K562 (cell line): ENCODE measurements around the gene NME9. TPM values are rescaled to one million over a fixed set of nuclear protein-coding genes. Genes with fewer than 3 reads are reported as not detected.

Experiments
- ATAC-seq: fragments of 200-7000 bp; cut with Tn5 transposase; 3 replicates; pipeline ENCODE4 v1.9.1; 2020; ENCODE audit warnings: moderate library complexity
- BruUV-seq: library from RNA; stranded (reverse); fragments of 400-500 nt; replicated peaks from 2 replicates; lab custom pipeline; 2021; lab: Mats Ljungman, UMichigan
- CTCF ChIA-PET: fragments of 300-600 bp; formaldehyde crosslinking; extraction: SDS; loops from one replicate; lab custom pipeline; 2021; ENCODE audit warnings: low intra/inter-chr PET ratio; lab: Yijun Ruan, JAX
- POLR2A ChIA-PET: fragments of 300-600, 350-650 bp; sonication (Branson Sonifier 250); formaldehyde crosslinking; extraction: SDS; loops from one replicate; lab custom pipeline; 2021; ENCODE audit warnings: antibody characterized with exemption, inconsistent platforms; lab: Yijun Ruan, JAX
- DNase-seq, 4 experiments: peaks; one replicate each; pipeline versions ENCODE4 v3.0.0 to v3.0.0-alpha.2; 2011 to 2018; ENCODE audit warnings: low spot score in 3 of 4, mixed read lengths in 3 of 4; ENCODE audit errors: extremely low read depth in 1 of 4
- FAIRE-seq: peaks from 2 replicates; lab custom pipeline; 2011; peaks lifted over from hg19 to GRCh38; lab: Jason Lieb, UNC
- H2AFZ ChIP-seq: 2 replicates; pipeline ENCODE4 v1.6.0; 2011; ENCODE audit warnings: low read depth, low read length, control low read depth, inconsistent platforms
- H3K27ac ChIP-seq: fragments of 200-600 bp; 3 replicates; pipeline ENCODE4 v1.8.0; 2011; ENCODE audit warnings: low read depth, mild to moderate bottlenecking, control low read depth, inconsistent platforms, low read length, moderate library complexity, mixed read lengths; ENCODE audit errors: extremely low read depth
- H3K27me3 ChIP-seq, 2 experiments: fragments of 300-600 bp in 1 of 2; 2 replicates in 1 of 2; 3 replicates in 1 of 2; pipeline versions ENCODE4 v1.6.0 to v1.8.0; 2011; ENCODE audit warnings: inconsistent platforms in 2 of 2, low read length in 2 of 2, mild to moderate bottlenecking in 1 of 2, mixed read lengths in 1 of 2, moderate library complexity in 1 of 2; ENCODE audit not compliant: control insufficient read depth in 2 of 2, insufficient read depth in 2 of 2
- H3K36me3 ChIP-seq: fragments of 300-600 bp; 3 replicates; pipeline ENCODE4 v1.8.0; 2011; ENCODE audit warnings: mild to moderate bottlenecking, low read length, inconsistent platforms; ENCODE audit not compliant: control insufficient read depth, insufficient read depth
- H3K4me1 ChIP-seq, 2 experiments: fragments of 200-600 bp in 1 of 2; replicated peaks in 1 of 2; 2 replicates in 1 of 2; 3 replicates in 1 of 2; pipeline versions ENCODE4 v1.5.1 to v1.8.0; 2011; ENCODE audit warnings: inconsistent platforms in 2 of 2, low read length in 2 of 2, mild to moderate bottlenecking in 1 of 2, mixed read lengths in 1 of 2, moderate library complexity in 1 of 2; ENCODE audit not compliant: control insufficient read depth in 2 of 2, insufficient read depth in 2 of 2
- H3K4me2 ChIP-seq: 2 replicates; pipeline ENCODE4 v1.6.1; 2011; ENCODE audit warnings: low read length, control low read depth, inconsistent platforms, mixed read lengths; ENCODE audit not compliant: insufficient read depth
- H3K4me3 ChIP-seq: fragments of 200-600 bp; sonication (generic), shearing (Covaris generic); 2 replicates; pipeline ENCODE4 v1.5.1; 2016; ENCODE audit warnings: control low read depth, inconsistent platforms
- H3K79me2 ChIP-seq: fragments of 200-600 bp; 3 replicates; pipeline ENCODE4 v1.8.0; 2011; ENCODE audit warnings: low read length, inconsistent platforms; ENCODE audit not compliant: control insufficient read depth, insufficient read depth
- H3K9ac ChIP-seq, 2 experiments: 2 replicates each; pipeline versions ENCODE4 v1.6.0 to v1.6.1; 2011; ENCODE audit warnings: low read depth in 2 of 2, low read length in 2 of 2, control low read depth in 1 of 2, inconsistent platforms in 1 of 2, mild to moderate bottlenecking in 1 of 2, mixed read lengths in 1 of 2; ENCODE audit not compliant: insufficient read depth in 1 of 2
- H3K9me1 ChIP-seq: one replicate; pipeline ENCODE4 v1.6.0; 2011; ENCODE audit warnings: inconsistent platforms, mild to moderate bottlenecking, low read length, moderate library complexity; ENCODE audit not compliant: control insufficient read depth, insufficient read depth
- H3K9me3 ChIP-seq: replicated peaks from 2 replicates; pipeline ENCODE4 v1.5.1; 2011; ENCODE audit warnings: low read depth, low read length, inconsistent platforms; ENCODE audit not compliant: control insufficient read depth, insufficient read depth
- H4K20me1 ChIP-seq: replicated peaks from 2 replicates; pipeline ENCODE4 v1.6.1; 2011; ENCODE audit warnings: low read length, inconsistent platforms, mixed read lengths; ENCODE audit not compliant: control insufficient read depth, insufficient read depth
- BMI1 ChIP-seq: fragments of 150-350 bp; IDR thresholded peaks from 2 replicates; pipeline ENCODE4 v1.6.1; 2014; ENCODE audit warnings: low read length
- CC2D1A ChIP-seq: fragments of 450-650 bp; IDR thresholded peaks from 2 replicates; pipeline ENCODE4 v1.6.1; 2017; ENCODE audit warnings: mild to moderate bottlenecking
- EHMT2 ChIP-seq: fragments of 450-650 bp; IDR thresholded peaks from 2 replicates; pipeline ENCODE4 v1.6.1; 2018; ENCODE audit warnings: antibody characterized with exemption
- ELF2 ChIP-seq: fragments of 250-450 bp; sonication (Bioruptor Pico); IDR thresholded peaks from 2 replicates; pipeline ENCODE4 v1.5.0; 2021; ENCODE audit warnings: mild to moderate bottlenecking
- FIP1L1 ChIP-seq: fragments of 200-400 bp; formaldehyde crosslinking; IDR thresholded peaks from 2 replicates; pipeline ENCODE4 v1.6.1; 2018; ENCODE audit warnings: mild to moderate bottlenecking, low read depth, low read length; ENCODE audit not compliant: poor library complexity, severe bottlenecking
- GTF2A2 ChIP-seq: IDR thresholded peaks from 2 replicates; pipeline ENCODE4 v1.6.1; 2016; ENCODE audit warnings: mild to moderate bottlenecking, missing genetic modification characterization, missing compliant biosample characterization
- HSF4 ChIP-seq: fragments of 250-450 bp; sonication (Bioruptor Pico); IDR thresholded peaks from 2 replicates; pipeline ENCODE4 v2.1.2; 2022; ENCODE audit warnings: mild to moderate bottlenecking, moderate library complexity, borderline replicate concordance
- SMARCB1 ChIP-seq: IDR thresholded peaks from 2 replicates; pipeline ENCODE4 v1.6.1; 2011; ENCODE audit warnings: improper control_type of control experiment, low read depth; ENCODE audit not compliant: insufficient read length
- SREBF2 ChIP-seq: sonication (generic); formaldehyde crosslinking; IDR thresholded peaks from 2 replicates; pipeline ENCODE4 v1.4.0; 2020; ENCODE audit warnings: mild to moderate bottlenecking, missing genetic modification reagents
- TAF15 ChIP-seq: fragments of 200-400 bp; formaldehyde crosslinking; IDR thresholded peaks from 2 replicates; pipeline ENCODE4 v1.6.1; 2017; ENCODE audit warnings: mild to moderate bottlenecking, low read depth, low read length, moderate library complexity
- TCFL5 ChIP-seq: fragments of 250-450 bp; sonication (Bioruptor Pico); conservative IDR thresholded peaks from 2 replicates; pipeline ENCODE4 v1.6.1; 2021; ENCODE audit warnings: mild to moderate bottlenecking, moderate library complexity, matching md5 sums
- TOE1 ChIP-seq, 2 experiments: fragments of 450-650 bp in 1 of 2; sonication (generic) in 1 of 2; formaldehyde crosslinking in 1 of 2; IDR thresholded peaks; 2 replicates each; pipeline versions ENCODE4 v1.7.1 to v1.8.0; 2016 to 2022; ENCODE audit warnings: borderline replicate concordance in 2 of 2, mild to moderate bottlenecking in 2 of 2, antibody characterized with exemption in 1 of 2, inconsistent platforms in 1 of 2, low read depth in 1 of 2, missing genetic modification reagents in 1 of 2, moderate library complexity in 1 of 2
- TRIM28 ChIP-seq: fragments of 450-650 bp; IDR thresholded peaks from 2 replicates; pipeline ENCODE4 v1.6.1; 2017
- ZBTB2 ChIP-seq: fragments of 450-650 bp; IDR thresholded peaks from 2 replicates; pipeline ENCODE4 v1.6.1; 2016; ENCODE audit warnings: antibody characterized with exemption
- WGBS: fragments of 100-300 bp; shearing (Covaris generic); methylation state at CpG from one replicate; pipeline ENCODE4 v1.1.6; 2016; ENCODE audit warnings: low coverage, mixed read lengths; ENCODE audit not compliant: insufficient coverage; ENCODE audit errors: missing lambda C conversion rate; 5-methylcytosine and 5-hydroxymethylcytosine counted together
- in situ Hi-C: fragments of 300-500 bp; cut with MboI; formaldehyde crosslinking; loops from 4 replicates; pipeline ENCODE4 v1.15.0; 2018; ENCODE audit warnings: inconsistent platforms, mixed read lengths
- intact Hi-C: fragments of 100-400 bp; cut with micrococcal nuclease; formaldehyde crosslinking; loops from 2 replicates; pipeline ENCODE4 v1.14.2; 2022
- polyA plus RNA-seq, 8 experiments: library from polyadenylated mRNA; depleted of rRNA in 4 of 8; stranded (reverse) in 5 of 8; unstranded in 3 of 8; fragments of >200 nt; fragmentation: Nextera tagmentation in 2 of 8; fragmentation: Illumina TruSeq in 1 of 8; extraction: Ambion mirVana in 2 of 8; extraction: Trizol in 1 of 8; gene quantifications; 2 replicates each; pipeline versions ENCODE4 v1.2.1 to v1.2.3, GENCODE V29; 2011 to 2014; ENCODE audit warnings: inconsistent platforms in 1 of 8, missing spikeins in 1 of 8
- total RNA-seq, 7 experiments: library from RNA; depleted of rRNA in 6 of 7; stranded (reverse); fragments of >200 nt in 6 of 7; fragmentation: Illumina TruSeq in 2 of 7; extraction: Trizol in 2 of 7; gene quantifications; 2 replicates each; pipeline versions ENCODE4 v1.2.1 to v1.2.3, GENCODE V29; 2011 to 2021; ENCODE audit warnings: low replicate concordance in 1 of 7

NME9 gene
- total and polyA plus RNA-seq, 9 of the 15 experiments (the other 6 are each of a cell fraction or from before 2014, with no cell fraction given), result 0.05 to 0.15 (median 0.13) TPM; not detected in 6

GRCh38 chr3:138369151-138369900 is 39.7 kb upstream of the NME9 start:
- DNase-seq, result no peak
- intact Hi-C loops (no loop called here), in situ Hi-C loops (no loop called here)
- Histone ChIP-seq H3K4me1 (no peaks in the 10 kb centered on the region; a peak in 1 of 5 replicates), H3K9me1 (no peaks in the 10 kb centered on the region), H3K4me3 (no peak overlapping the region), H3K36me3 (no peaks in the 10 kb centered on the region), H3K9ac (no peak overlapping the region), H3K4me2 (no peak overlapping the region), H4K20me1 (no peaks in the 10 kb centered on the region), H3K27me3 (peaks cover 0 to 29% of the 10 kb centered on the region in 2 experiments; a peak in 2 of 5 replicates), H2AFZ (no peak overlapping the region), H3K9me3 (no peaks in the 10 kb centered on the region), H3K27ac (no peak overlapping the region), H3K79me2 (no peaks in the 10 kb centered on the region)
- CTCF ChIA-PET, result no interaction called here
- no TSS peak for BruUV-seq
- TF ChIP-seq FIP1L1 (no peak), EHMT2 (no peak), SREBF2 (CRISPR knock-in tag) (no peak), TOE1 (IDR thresholded peaks at IDR 0.05; ENCODE audit: borderline replicate concordance) (no peak), TOE1 (CRISPR knock-in tag; IDR thresholded peaks at IDR 0.05; ENCODE audit: borderline replicate concordance, low read depth) (no peak), GTF2A2 (tag) (no peak), ZBTB2 (no peak), ELF2 (no peak), HSF4 (CRISPR knock-in tag) (no peak), TCFL5 (CRISPR knock-in tag) (no peak), SMARCB1 (no peak), TAF15 (no peak), TRIM28 (no peak), CC2D1A (no peak), BMI1 (no peak)
- FAIRE-seq, result no peak
- ATAC-seq, result no peak
- 29% methylated on average over 6 of the region's 8 CpGs for WGBS
- POLR2A ChIA-PET, result interaction anchor here (1.0 kb wide), 1 partner anchor 19 kb away, joined by 3 read pairs; no protein-coding TSS in a partner anchor
